ENCODE results near the gene IFT88. TPM values are rescaled to one million over a fixed set of nuclear protein-coding genes. Genes with fewer than 3 reads are reported as not detected.

IFT88 gene
- total RNA-seq, 1 experiment from 2014 or later, result 19.4 TPM

DNA sequence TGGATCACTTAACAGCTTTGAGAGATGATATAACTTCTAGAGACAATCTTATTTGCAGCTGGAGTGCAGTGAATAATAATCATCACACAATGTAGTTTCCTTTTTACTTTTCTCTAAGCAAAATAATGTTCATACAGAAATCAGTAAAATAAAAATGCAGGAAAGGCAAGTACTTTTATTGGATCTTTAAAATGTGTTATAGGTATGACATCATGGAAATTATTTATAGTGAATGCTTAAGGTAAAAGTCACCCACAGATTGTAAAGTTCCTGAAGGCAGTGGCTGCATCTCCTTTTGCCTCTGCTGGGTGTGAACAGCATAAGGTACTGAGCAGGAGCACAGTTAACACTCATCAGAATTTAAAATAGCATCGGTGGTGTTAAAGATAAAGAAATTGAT lies 119.2 kb downstream of the IFT88 start:
- BruUV-seq (replicated peaks), result no TSS peak
- intact Hi-C loops (cut with micrococcal nuclease; ENCODE audit: unreplicated experiment), result no loop called here
- Histone ChIP-seq H3K27me3 (replicated peaks; ENCODE audit: insufficient read depth, low read depth, low read length, poor library complexity) (no peaks in the 10 kb centered on the region), H3K36me3 (ENCODE audit: insufficient read depth, low read length, poor library complexity, severe bottlenecking) (no peaks in the 10 kb centered on the region), H3K4me3 (ENCODE audit: low read depth, low read length, poor library complexity, severe bottlenecking) (no peak overlapping the region), H3K27ac (ENCODE audit: low read depth, low read length, poor library complexity, severe bottlenecking) (no peak overlapping the region), H3K9me3 (ENCODE audit: low read depth, low read length, poor library complexity, severe bottlenecking) (no peaks in the 10 kb centered on the region), H3K4me1 (ENCODE audit: insufficient read depth, low read length, poor library complexity, severe bottlenecking) (no peaks in the 10 kb centered on the region)
- no peak for TF ChIP-seq EZH2 (IDR thresholded peaks at IDR 0.05; ENCODE audit: borderline replicate concordance, low read depth, low read length, poor library complexity, severe bottlenecking)
- TF ChIP-seq, protein P1, sequence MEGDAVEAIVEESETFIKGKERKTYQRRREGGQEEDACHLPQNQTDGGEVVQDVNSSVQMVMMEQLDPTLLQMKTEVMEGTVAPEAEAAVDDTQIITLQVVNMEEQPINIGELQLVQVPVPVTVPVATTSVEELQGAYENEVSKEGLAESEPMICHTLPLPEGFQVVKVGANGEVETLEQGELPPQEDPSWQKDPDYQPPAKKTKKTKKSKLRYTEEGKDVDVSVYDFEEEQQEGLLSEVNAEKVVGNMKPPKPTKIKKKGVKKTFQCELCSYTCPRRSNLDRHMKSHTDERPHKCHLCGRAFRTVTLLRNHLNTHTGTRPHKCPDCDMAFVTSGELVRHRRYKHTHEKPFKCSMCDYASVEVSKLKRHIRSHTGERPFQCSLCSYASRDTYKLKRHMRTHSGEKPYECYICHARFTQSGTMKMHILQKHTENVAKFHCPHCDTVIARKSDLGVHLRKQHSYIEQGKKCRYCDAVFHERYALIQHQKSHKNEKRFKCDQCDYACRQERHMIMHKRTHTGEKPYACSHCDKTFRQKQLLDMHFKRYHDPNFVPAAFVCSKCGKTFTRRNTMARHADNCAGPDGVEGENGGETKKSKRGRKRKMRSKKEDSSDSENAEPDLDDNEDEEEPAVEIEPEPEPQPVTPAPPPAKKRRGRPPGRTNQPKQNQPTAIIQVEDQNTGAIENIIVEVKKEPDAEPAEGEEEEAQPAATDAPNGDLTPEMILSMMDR (conservative IDR thresholded peaks at IDR 0.05; ENCODE audit: low read depth, low read length), result no peak
- ChIA-PET CTCF (no interaction called here), POLR2A (ENCODE audit: low non-redundant PET) (no interaction called here)
- no peak for DNase-seq (ENCODE audit: low spot score)

DNA sequence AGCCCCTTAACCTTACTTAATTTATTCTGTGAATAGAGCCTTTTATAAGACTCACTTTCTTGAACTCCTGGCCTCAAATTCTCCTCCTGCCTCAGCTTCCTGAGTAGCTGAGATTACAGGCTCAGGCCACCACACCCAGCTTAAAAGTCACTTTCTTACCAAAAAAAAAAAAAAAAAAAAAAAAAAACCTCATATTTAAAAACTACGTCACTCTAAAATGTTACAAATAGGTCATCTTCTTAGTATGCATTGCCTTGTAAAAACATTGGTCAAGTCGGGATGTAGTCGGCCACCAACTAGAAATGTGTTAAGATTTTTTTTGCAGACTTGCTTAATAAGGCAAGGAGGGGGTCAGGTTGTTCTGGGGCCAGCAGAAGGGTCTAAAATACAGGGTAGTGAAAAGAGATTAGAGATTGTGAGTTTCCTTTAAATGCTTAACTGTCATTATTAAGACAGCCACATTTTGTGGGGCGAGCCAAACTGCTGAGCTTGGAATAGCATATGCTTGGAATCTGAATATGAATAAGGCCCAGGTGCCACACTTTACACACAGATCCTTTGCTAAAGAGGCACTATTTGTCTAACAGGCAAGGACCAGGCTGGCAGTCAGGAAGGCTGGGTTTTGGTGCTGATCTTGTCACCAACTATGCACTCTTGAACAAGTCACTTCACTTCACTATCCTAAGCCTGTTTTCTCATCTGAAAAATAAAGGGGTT lies 120.1 kb downstream of the IFT88 start:
- intact Hi-C loops (cut with micrococcal nuclease; ENCODE audit: unreplicated experiment), result no loop called here
- DNase-seq (ENCODE audit: low spot score), result no peak
- BruUV-seq (replicated peaks), result no TSS peak
- POLR2A ChIA-PET (ENCODE audit: low non-redundant PET), result no interaction called here
- H3K27ac ChIP-seq (ENCODE audit: low read depth, low read length, poor library complexity, severe bottlenecking), result no peak overlapping the region
- no peaks in the 10 kb centered on the region for H3K4me1 ChIP-seq (ENCODE audit: insufficient read depth, low read length, poor library complexity, severe bottlenecking)
- CTCF ChIA-PET, result no interaction called here
- H3K36me3 ChIP-seq (ENCODE audit: insufficient read depth, low read length, poor library complexity, severe bottlenecking), result no peaks in the 10 kb centered on the region
- no peaks in the 10 kb centered on the region for H3K9me3 ChIP-seq (ENCODE audit: low read depth, low read length, poor library complexity, severe bottlenecking)
- TF ChIP-seq EZH2 (IDR thresholded peaks at IDR 0.05; ENCODE audit: borderline replicate concordance, low read depth, low read length, poor library complexity, severe bottlenecking), result no peak
- TF ChIP-seq, protein P1 (conservative IDR thresholded peaks at IDR 0.05; ENCODE audit: low read depth, low read length), result no peak
- H3K27me3 ChIP-seq (replicated peaks; ENCODE audit: insufficient read depth, low read depth, low read length, poor library complexity), result no peaks in the 10 kb centered on the region
- no peak overlapping the region for H3K4me3 ChIP-seq (ENCODE audit: low read depth, low read length, poor library complexity, severe bottlenecking)

DNA sequence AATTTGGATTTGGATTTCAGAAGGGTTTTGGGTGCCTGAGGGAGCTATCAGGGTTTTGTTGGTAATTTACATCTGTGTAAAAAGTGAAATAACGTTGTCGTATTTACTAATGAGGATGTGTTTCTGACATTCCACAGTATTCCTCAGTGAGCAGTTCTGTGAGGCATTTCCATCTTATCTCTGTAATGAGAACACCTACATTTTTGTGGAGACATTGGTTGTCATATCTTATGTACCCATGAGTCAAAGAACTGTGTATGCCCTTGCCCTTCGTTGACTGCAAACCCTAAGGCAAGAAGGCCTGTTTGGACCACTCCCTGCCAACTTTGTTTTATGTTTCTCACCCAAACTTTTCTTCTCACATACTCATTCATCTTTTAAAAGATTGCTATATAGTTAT lies 122.3 kb downstream of the IFT88 start:
- H3K27me3 ChIP-seq (replicated peaks; ENCODE audit: insufficient read depth, low read depth, low read length, poor library complexity), result no peaks in the 10 kb centered on the region
- intact Hi-C loops (cut with micrococcal nuclease; ENCODE audit: unreplicated experiment), result no loop called here
- CTCF ChIA-PET, result no interaction called here

More for the DNA sequence above, 122.3 kb downstream of the IFT88 start:
- no peaks in the 10 kb centered on the region for H3K36me3 ChIP-seq (ENCODE audit: insufficient read depth, low read length, poor library complexity, severe bottlenecking)
- H3K4me1 ChIP-seq (ENCODE audit: insufficient read depth, low read length, poor library complexity, severe bottlenecking), result no peaks in the 10 kb centered on the region
- H3K27ac ChIP-seq (ENCODE audit: low read depth, low read length, poor library complexity, severe bottlenecking), result no peak overlapping the region
- H3K9me3 ChIP-seq (ENCODE audit: low read depth, low read length, poor library complexity, severe bottlenecking), result no peaks in the 10 kb centered on the region
- no TSS peak for BruUV-seq (replicated peaks)
- TF ChIP-seq EZH2 (IDR thresholded peaks at IDR 0.05; ENCODE audit: borderline replicate concordance, low read depth, low read length, poor library complexity, severe bottlenecking), result no peak
- TF ChIP-seq, protein P1 (conservative IDR thresholded peaks at IDR 0.05; ENCODE audit: low read depth, low read length), result no peak
- POLR2A ChIA-PET (ENCODE audit: low non-redundant PET), result no interaction called here
- no peak for DNase-seq (ENCODE audit: low spot score)
- H3K4me3 ChIP-seq (ENCODE audit: low read depth, low read length, poor library complexity, severe bottlenecking), result no peak overlapping the region
